OCI-LY7 (cell line): ENCODE results near the gene OR2H1. TPM values are rescaled to one million over a fixed set of nuclear protein-coding genes. Genes with fewer than 3 reads are reported as not detected.

ENCODE experiments used
- BruUV-seq: library from RNA; stranded (reverse); fragments of 400-500 nt; replicated peaks from 2 replicates; lab custom pipeline; 2021; lab: Mats Ljungman, UMichigan
- CTCF ChIA-PET: fragments of 300-600 bp; sonication (Branson Sonifier 250); formaldehyde crosslinking; loops from one replicate; lab custom pipeline; 2022; ENCODE audit warnings: antibody characterized with exemption; ENCODE audit not compliant: unreplicated experiment; lab: Charles Lee
- POLR2A ChIA-PET: fragments of 300-600 bp; sonication (Branson Sonifier 250); formaldehyde crosslinking; loops from one replicate; lab custom pipeline; 2022; ENCODE audit warnings: antibody characterized with exemption; lab: Charles Lee
- DNase-seq: peaks from one replicate; pipeline ENCODE4 v3.0.0-alpha.2; 2015; ENCODE audit warnings: low spot score
- H2AFZ ChIP-seq: fragments of 200-600 bp; sonication (generic), shearing (Covaris generic); 2 replicates; pipeline ENCODE4 v1.6.1; 2014; ENCODE audit warnings: mild to moderate bottlenecking, antibody characterized with exemption, low read length, moderate library complexity
- H3K27ac ChIP-seq: fragments of 200-600 bp; sonication (generic); 2 replicates; pipeline ENCODE4 v1.5.1; 2014; ENCODE audit warnings: mixed run types, low read depth, mild to moderate bottlenecking, moderate library complexity, low read length, inconsistent platforms; ENCODE audit not compliant: poor library complexity, severe bottlenecking
- H3K36me3 ChIP-seq: fragments of 200-600 bp; sonication (generic); 2 replicates; pipeline ENCODE4 v1.6.1; 2014; ENCODE audit warnings: mild to moderate bottlenecking, antibody characterized with exemption, low read length, moderate library complexity, mixed read lengths; ENCODE audit not compliant: insufficient read depth
- H3K4me1 ChIP-seq: fragments of 200-600 bp; sonication (generic); 2 replicates; pipeline ENCODE4 v1.5.1; 2014; ENCODE audit warnings: mild to moderate bottlenecking, low read length; ENCODE audit not compliant: insufficient read depth, poor library complexity, severe bottlenecking
- H3K4me2 ChIP-seq: fragments of 200-600 bp; sonication (generic); 2 replicates; pipeline ENCODE4 v1.6.1; 2014; ENCODE audit warnings: mild to moderate bottlenecking, low read length
- H3K4me3 ChIP-seq: fragments of 200-600 bp; sonication (generic); 2 replicates; pipeline ENCODE4 v1.5.1; 2014; ENCODE audit warnings: mild to moderate bottlenecking, low read depth, low read length; ENCODE audit not compliant: poor library complexity, severe bottlenecking
- H3K79me2 ChIP-seq: fragments of 200-600 bp; sonication (generic); 2 replicates; pipeline ENCODE4 v1.6.1; 2016; ENCODE audit warnings: low read depth, mild to moderate bottlenecking, low read length, moderate library complexity, mixed read lengths; ENCODE audit not compliant: insufficient read depth
- H3K9me2 ChIP-seq: fragments of 200-600 bp; sonication (generic); 2 replicates; pipeline ENCODE4 v1.6.1; 2016; ENCODE audit warnings: mild to moderate bottlenecking, low read length, mixed read lengths; ENCODE audit not compliant: insufficient read depth
- H3K9me3 ChIP-seq: fragments of 200-600 bp; sonication (generic); 2 replicates; pipeline ENCODE4 v1.6.1; 2014; ENCODE audit warnings: mild to moderate bottlenecking, mixed run types, low read length, mixed read lengths
- H4K20me1 ChIP-seq: fragments of 200-600 bp; sonication (generic); 2 replicates; pipeline ENCODE4 v1.6.1; 2014; ENCODE audit warnings: mild to moderate bottlenecking, antibody characterized with exemption, low read length, moderate library complexity, mixed read lengths; ENCODE audit not compliant: insufficient read depth
- EZH2phosphoT487 ChIP-seq: fragments of 200-600 bp; sonication (generic); IDR thresholded peaks from 2 replicates; pipeline ENCODE4 v1.6.1; 2018; ENCODE audit warnings: low read depth, borderline replicate concordance, mild to moderate bottlenecking, mixed run types, antibody characterized with exemption, low read length, moderate library complexity, mixed read lengths
- intact Hi-C: fragments of 100-400 bp; cut with micrococcal nuclease; formaldehyde crosslinking; loops from one replicate; pipeline ENCODE4 v1.10.0; 2022; ENCODE audit not compliant: unreplicated experiment
- total RNA-seq, 2 experiments: library from RNA; depleted of rRNA in 1 of 2; stranded (reverse); fragments of >200 nt in 1 of 2; shearing (Covaris generic) in 1 of 2; gene quantifications; 2 replicates each; pipeline ENCODE4 v1.2.3, GENCODE V29; 2014 to 2022
- TF ChIP-seq, protein P1 (sequence below): fragments of 200-600 bp; sonication (generic); conservative IDR thresholded peaks from 2 replicates; pipeline ENCODE4 v1.5.1; 2014; ENCODE audit warnings: mild to moderate bottlenecking, antibody characterized with exemption, low read length, moderate library complexity, mixed read lengths

OR2H1 gene
- total RNA-seq, 2 experiments from 2014 or later, result not detected

DNA sequence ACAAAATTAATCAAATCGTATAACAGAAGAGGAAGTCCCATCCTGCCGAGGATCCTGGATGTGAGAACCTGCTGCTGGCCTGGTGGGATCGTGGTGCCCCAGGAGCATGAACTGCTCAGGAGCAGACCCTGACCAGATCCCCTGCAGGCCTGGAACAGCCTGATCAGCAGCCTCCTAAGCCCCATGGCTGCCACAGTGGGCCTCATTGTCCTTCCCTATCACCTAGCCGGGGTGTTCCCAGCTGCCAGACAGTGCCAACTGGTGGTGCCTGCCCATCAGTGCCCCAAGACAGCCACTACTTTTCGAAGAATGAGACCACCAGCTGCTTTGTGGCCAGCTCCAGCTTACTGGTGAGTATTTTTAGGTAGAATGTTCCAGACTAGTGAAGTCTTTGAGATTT is 50.4 kb downstream of the OR2H1 start:
- H3K4me1 ChIP-seq, result no peaks in the 10 kb centered on the region
- no peaks in the 10 kb centered on the region for H3K36me3 ChIP-seq
- no peak overlapping the region for H3K4me2 ChIP-seq
- CTCF ChIA-PET, result no interaction called here
- POLR2A ChIA-PET, result no interaction called here
- no peaks in the 10 kb centered on the region for H3K9me2 ChIP-seq
- DNase-seq, result no peak
- no peaks in the 10 kb centered on the region for H4K20me1 ChIP-seq
- TF ChIP-seq, protein P1, sequence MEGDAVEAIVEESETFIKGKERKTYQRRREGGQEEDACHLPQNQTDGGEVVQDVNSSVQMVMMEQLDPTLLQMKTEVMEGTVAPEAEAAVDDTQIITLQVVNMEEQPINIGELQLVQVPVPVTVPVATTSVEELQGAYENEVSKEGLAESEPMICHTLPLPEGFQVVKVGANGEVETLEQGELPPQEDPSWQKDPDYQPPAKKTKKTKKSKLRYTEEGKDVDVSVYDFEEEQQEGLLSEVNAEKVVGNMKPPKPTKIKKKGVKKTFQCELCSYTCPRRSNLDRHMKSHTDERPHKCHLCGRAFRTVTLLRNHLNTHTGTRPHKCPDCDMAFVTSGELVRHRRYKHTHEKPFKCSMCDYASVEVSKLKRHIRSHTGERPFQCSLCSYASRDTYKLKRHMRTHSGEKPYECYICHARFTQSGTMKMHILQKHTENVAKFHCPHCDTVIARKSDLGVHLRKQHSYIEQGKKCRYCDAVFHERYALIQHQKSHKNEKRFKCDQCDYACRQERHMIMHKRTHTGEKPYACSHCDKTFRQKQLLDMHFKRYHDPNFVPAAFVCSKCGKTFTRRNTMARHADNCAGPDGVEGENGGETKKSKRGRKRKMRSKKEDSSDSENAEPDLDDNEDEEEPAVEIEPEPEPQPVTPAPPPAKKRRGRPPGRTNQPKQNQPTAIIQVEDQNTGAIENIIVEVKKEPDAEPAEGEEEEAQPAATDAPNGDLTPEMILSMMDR, result no peak
- TF ChIP-seq EZH2phosphoT487, result no peak
- no peak overlapping the region for H3K27ac ChIP-seq
- H3K4me3 ChIP-seq, result no peak overlapping the region
- H2AFZ ChIP-seq, result no peak overlapping the region
- BruUV-seq, result no TSS peak
- H3K9me3 ChIP-seq, result no peaks in the 10 kb centered on the region
- no peaks in the 10 kb centered on the region for H3K79me2 ChIP-seq
- intact Hi-C loops, result no loop called here

DNA sequence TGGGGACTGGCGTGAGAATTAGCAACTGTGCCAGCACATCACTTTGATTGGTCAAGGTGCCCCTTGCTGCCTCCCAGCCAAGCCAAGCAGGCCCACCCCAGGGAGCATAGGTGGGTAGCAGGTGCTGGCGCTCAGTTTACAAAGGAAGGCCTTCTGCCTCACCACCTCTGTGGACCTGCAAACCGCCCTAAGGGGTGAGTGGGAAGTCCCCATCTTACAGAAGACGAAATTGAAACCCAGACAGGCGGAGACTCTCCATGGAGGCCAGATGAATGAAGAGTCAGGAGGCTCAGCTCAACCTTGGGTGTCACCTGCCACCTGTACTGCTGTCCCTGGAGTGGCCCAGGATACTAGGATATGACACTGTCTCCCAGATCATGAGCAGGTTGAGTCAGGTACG is 52.3 kb downstream of the OR2H1 start:
- ChIA-PET POLR2A (no interaction called here), CTCF (no interaction called here)
- intact Hi-C loops, result no loop called here
- no peak overlapping the region for H3K27ac ChIP-seq
- no peaks in the 10 kb centered on the region for H3K9me3 ChIP-seq
- no peaks in the 10 kb centered on the region for H3K9me2 ChIP-seq
- no peaks in the 10 kb centered on the region for H3K4me1 ChIP-seq
- BruUV-seq, result no TSS peak
- no peaks in the 10 kb centered on the region for H4K20me1 ChIP-seq
- H3K4me2 ChIP-seq, result no peak overlapping the region
- H2AFZ ChIP-seq, result no peak overlapping the region
- no peak for DNase-seq
- no peaks in the 10 kb centered on the region for H3K79me2 ChIP-seq
- no peaks in the 10 kb centered on the region for H3K36me3 ChIP-seq
- no peak overlapping the region for H3K4me3 ChIP-seq
- no peak for TF ChIP-seq EZH2phosphoT487
- TF ChIP-seq, protein P1, result no peak

DNA sequence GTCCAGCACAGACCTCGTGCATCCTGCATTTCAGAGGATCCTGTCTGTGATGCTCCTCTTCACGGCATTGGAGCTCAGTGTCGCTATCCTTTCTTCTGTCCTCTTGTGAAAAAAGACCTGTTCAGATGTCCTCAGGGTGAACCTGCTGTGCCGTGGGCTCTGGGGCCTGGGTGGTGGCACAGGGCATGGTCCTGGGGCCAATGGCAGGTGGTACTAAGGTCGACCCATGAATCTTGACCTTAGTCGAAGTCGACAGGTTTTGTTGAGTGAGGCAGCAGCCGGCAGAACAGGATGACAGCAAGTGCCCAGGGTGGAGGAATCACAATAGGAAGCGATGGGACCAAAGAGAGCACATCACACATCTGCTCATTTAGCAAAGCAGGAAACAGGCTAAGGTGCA is 52.8 kb downstream of the OR2H1 start:
- ChIA-PET POLR2A (no interaction called here), CTCF (no interaction called here)
- no peaks in the 10 kb centered on the region for H3K4me1 ChIP-seq
- no peaks in the 10 kb centered on the region for H3K9me3 ChIP-seq
- H2AFZ ChIP-seq, result no peak overlapping the region
- H3K4me3 ChIP-seq, result no peak overlapping the region
- no peak overlapping the region for H3K4me2 ChIP-seq
- no peak for DNase-seq
- intact Hi-C loops, result no loop called here
- BruUV-seq, result no TSS peak
- no peaks in the 10 kb centered on the region for H3K9me2 ChIP-seq
- TF ChIP-seq, protein P1, result no peak
- TF ChIP-seq EZH2phosphoT487, result no peak
- H3K79me2 ChIP-seq, result no peaks in the 10 kb centered on the region
- no peaks in the 10 kb centered on the region for H3K36me3 ChIP-seq
- H3K27ac ChIP-seq, result no peak overlapping the region
- no peaks in the 10 kb centered on the region for H4K20me1 ChIP-seq
